ENCODE measurements around the gene CSF3. TPM values are rescaled to one million over a fixed set of nuclear protein-coding genes. Genes with fewer than 3 reads are reported as not detected.

The CSF3 gene
- total RNA-seq, 1 donor from 2014 or later: not detected

DNA sequence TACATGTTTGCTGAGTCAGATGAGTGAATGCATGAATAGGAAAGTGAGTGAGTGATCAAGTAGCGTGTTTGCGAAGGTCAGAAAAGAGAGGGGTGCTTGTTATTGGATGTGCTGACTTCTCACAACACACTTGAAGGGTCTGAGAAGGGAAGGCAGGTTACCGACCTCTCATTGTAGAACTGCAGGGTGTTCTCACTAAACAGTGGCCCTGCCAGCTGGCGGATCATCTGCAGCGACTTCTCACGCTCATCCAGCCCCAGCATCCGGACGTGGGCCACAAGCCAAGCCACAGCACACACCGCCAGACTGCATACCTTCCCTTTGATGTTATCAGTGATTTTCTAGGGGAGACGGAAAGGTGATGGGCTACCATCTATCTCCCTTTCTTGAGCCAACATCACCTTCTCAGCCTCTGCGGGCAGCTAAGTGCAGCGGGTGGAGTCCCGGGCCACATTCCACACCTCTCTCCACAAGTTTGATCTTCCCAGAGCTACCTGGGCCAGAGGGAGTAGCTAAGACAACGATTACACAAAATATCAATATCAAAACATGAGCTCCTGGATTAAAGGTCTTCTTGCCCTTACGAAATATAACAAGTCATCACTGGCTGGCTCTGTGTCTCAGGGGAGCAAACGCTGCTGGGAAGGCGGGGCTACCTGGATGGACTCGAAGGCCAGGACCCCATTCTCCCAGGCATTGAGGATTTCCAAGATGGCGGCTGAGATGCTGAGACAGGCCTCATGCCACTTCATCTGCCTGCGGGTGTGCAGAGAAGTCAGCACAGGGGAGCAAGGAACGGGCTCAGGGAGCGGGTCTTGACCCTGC is 11.0 kb downstream of the CSF3 start:
- no peak for DNase-seq (ENCODE audit: low spot score)
- no peaks in the 10 kb centered on the region for H3K9me3 Mint-ChIP-seq
- H3K4me1 Mint-ChIP-seq: peaks cover 6% of the 10 kb centered on the region
- TF ChIP-seq EZH2 (IDR thresholded peaks at IDR 0.05): no peak
- TF ChIP-seq, protein P1, sequence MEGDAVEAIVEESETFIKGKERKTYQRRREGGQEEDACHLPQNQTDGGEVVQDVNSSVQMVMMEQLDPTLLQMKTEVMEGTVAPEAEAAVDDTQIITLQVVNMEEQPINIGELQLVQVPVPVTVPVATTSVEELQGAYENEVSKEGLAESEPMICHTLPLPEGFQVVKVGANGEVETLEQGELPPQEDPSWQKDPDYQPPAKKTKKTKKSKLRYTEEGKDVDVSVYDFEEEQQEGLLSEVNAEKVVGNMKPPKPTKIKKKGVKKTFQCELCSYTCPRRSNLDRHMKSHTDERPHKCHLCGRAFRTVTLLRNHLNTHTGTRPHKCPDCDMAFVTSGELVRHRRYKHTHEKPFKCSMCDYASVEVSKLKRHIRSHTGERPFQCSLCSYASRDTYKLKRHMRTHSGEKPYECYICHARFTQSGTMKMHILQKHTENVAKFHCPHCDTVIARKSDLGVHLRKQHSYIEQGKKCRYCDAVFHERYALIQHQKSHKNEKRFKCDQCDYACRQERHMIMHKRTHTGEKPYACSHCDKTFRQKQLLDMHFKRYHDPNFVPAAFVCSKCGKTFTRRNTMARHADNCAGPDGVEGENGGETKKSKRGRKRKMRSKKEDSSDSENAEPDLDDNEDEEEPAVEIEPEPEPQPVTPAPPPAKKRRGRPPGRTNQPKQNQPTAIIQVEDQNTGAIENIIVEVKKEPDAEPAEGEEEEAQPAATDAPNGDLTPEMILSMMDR (IDR thresholded peaks at IDR 0.05): no peak
- no peak for TF ChIP-seq EZH2phosphoT487 (IDR thresholded peaks at IDR 0.05)
- no peak overlapping the region for H3K4me3 ChIP-seq
- H3K27ac ChIP-seq: no peak overlapping the region
- no peak overlapping the region for H3K27ac Mint-ChIP-seq
- H3K36me3 ChIP-seq: no peaks in the 10 kb centered on the region
- no peaks in the 10 kb centered on the region for H3K27me3 ChIP-seq
- H3K9me3 ChIP-seq (ENCODE audit: low read depth): no peaks in the 10 kb centered on the region
- H3F3A ChIP-seq (ENCODE audit: low read depth): peaks cover 8% of the 10 kb centered on the region
- H4K20me1 ChIP-seq (ENCODE audit: low read depth): no peaks in the 10 kb centered on the region
- no peaks in the 10 kb centered on the region for H3K79me2 ChIP-seq (ENCODE audit: low read depth)
- no peak overlapping the region for H2AFZ ChIP-seq (replicated peaks)
- peaks cover 3% of the 10 kb centered on the region for H3K27me3 Mint-ChIP-seq (ENCODE audit: insufficient read depth, low read depth)
- H3K4me1 ChIP-seq: no peaks in the 10 kb centered on the region
- no peak overlapping the region for H3K4me2 ChIP-seq
- H3K4me3 Mint-ChIP-seq: no peak overlapping the region
- H3K36me3 Mint-ChIP-seq: peaks cover 34% of the 10 kb centered on the region
- H3K9ac ChIP-seq: no peak overlapping the region

DNA sequence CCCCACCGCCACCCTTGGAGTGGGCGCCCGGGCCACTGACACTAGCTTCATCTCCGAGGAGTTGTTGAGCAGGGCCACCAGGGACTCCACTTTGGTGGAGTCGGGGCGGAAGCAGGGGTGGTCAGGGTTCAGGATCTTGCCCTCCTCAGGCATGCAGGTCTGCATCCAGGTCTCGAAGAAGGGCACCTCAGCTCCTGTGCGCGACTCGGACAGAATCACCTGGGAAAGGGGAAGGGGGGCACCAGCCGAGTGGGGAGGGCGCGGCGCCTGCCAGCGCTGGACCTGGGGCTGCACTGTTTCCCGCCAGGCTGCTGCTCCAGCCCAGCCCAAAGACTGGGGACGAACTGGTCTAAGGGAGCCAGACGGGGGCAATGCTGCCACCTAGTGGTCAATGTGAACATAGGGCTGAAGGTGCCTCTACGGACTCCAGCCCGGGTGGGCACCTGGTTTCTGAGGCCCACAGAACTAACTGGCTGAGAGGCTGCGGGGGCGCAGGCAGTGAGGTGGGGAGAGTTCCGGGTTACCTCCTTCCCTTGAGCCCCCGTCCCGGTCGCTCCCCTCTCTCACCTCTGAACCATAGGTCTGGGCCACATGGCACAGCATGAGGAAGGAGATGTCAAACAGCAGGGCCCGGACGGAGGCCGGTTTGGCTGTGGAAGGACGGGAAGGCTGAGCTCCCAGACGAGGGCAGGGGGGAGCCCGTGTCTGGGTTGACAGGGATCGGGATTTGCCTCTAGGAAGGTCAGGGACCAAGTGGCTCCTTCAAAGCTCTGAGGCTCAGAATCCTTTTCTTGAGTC is 11.8 kb downstream of the CSF3 start:
- no peaks in the 10 kb centered on the region for H3K27me3 ChIP-seq
- H2AFZ ChIP-seq (replicated peaks): no peak overlapping the region
- peaks cover 6% of the 10 kb centered on the region for H3K4me1 Mint-ChIP-seq
- H3K4me2 ChIP-seq: no peak overlapping the region
- peaks cover 3% of the 10 kb centered on the region for H3K27me3 Mint-ChIP-seq (ENCODE audit: insufficient read depth, low read depth)
- peak; percentile 92 for DNase-seq (ENCODE audit: low spot score)
- no peak overlapping the region for H3K4me3 ChIP-seq
- no peaks in the 10 kb centered on the region for H3K4me1 ChIP-seq
- H3K9me3 Mint-ChIP-seq: no peaks in the 10 kb centered on the region
- H3K79me2 ChIP-seq (ENCODE audit: low read depth): no peaks in the 10 kb centered on the region
- H3K36me3 Mint-ChIP-seq: peaks cover 33% of the 10 kb centered on the region
- TF ChIP-seq EZH2 (IDR thresholded peaks at IDR 0.05) (no peak), EZH2phosphoT487 (IDR thresholded peaks at IDR 0.05) (no peak)
- TF ChIP-seq, protein P1 (IDR thresholded peaks at IDR 0.05): peak; percentile 86
- no peak overlapping the region for H3K27ac ChIP-seq
- H3F3A ChIP-seq (ENCODE audit: low read depth): peaks cover 8% of the 10 kb centered on the region
- H3K36me3 ChIP-seq: no peaks in the 10 kb centered on the region
- no peaks in the 10 kb centered on the region for H3K9me3 ChIP-seq (ENCODE audit: low read depth)
- no peak overlapping the region for H3K4me3 Mint-ChIP-seq
- no peak overlapping the region for H3K9ac ChIP-seq
- no peak overlapping the region for H3K27ac Mint-ChIP-seq
- H4K20me1 ChIP-seq (ENCODE audit: low read depth): no peaks in the 10 kb centered on the region

DNA sequence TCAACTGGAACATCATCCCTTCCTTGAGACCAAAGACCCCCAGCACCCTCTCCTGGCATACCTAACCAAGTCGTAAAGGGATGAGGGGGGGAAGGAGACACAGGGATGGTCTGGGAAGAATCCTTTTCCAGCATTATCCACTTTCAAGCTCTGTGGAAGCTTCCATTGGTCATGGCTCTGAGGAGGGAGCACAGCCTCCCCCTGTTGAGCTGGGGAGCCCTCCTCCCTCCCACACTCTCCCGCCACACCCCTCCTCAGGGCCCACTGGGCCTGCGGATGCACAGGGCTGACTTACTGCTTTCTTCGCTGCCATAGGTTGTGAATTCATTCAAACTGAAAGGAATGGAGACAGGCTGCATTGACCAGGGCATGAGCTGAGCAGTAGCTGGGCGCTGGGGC is 12.4 kb downstream of the CSF3 start:
- no peaks in the 10 kb centered on the region for H3K9me3 Mint-ChIP-seq
- no peak overlapping the region for H3K4me2 ChIP-seq
- H3K27me3 ChIP-seq: no peaks in the 10 kb centered on the region
- no peak overlapping the region for H3K9ac ChIP-seq
- no peak overlapping the region for H3K4me3 ChIP-seq
- H3K4me3 Mint-ChIP-seq: peak overlapping the region; percentile 48
- H3K79me2 ChIP-seq (ENCODE audit: low read depth): no peaks in the 10 kb centered on the region
- H3F3A ChIP-seq (ENCODE audit: low read depth): peaks cover 8% of the 10 kb centered on the region
- no peak for DNase-seq (ENCODE audit: low spot score)
- no peak overlapping the region for H2AFZ ChIP-seq (replicated peaks)
- no peaks in the 10 kb centered on the region for H3K36me3 ChIP-seq
- no peak overlapping the region for H3K27ac Mint-ChIP-seq
- no peaks in the 10 kb centered on the region for H3K9me3 ChIP-seq (ENCODE audit: low read depth)
- peaks cover 6% of the 10 kb centered on the region for H3K4me1 Mint-ChIP-seq
- TF ChIP-seq EZH2phosphoT487 (IDR thresholded peaks at IDR 0.05) (no peak), EZH2 (IDR thresholded peaks at IDR 0.05) (no peak)
- TF ChIP-seq, protein P1 (IDR thresholded peaks at IDR 0.05): no peak
- no peaks in the 10 kb centered on the region for H4K20me1 ChIP-seq (ENCODE audit: low read depth)
- H3K27ac ChIP-seq: no peak overlapping the region
- H3K36me3 Mint-ChIP-seq: peaks cover 35% of the 10 kb centered on the region
- no peaks in the 10 kb centered on the region for H3K4me1 ChIP-seq
- H3K27me3 Mint-ChIP-seq (ENCODE audit: insufficient read depth, low read depth): peaks cover 3% of the 10 kb centered on the region

All from neural progenitor cell (in vitro differentiated cells).